ENCODE measurements around the gene TRIM43B.
"Not testable (repeated sequence)": the region's sequence is repeated elsewhere in the genome, so short reads cannot be mapped to it uniquely, and the experiment has no call there.

The TRIM43B gene

GRCh38 chr2:95442474-95443099 is 42.0 kb downstream of the TRIM43B start:
- not testable (repeated sequence) for H3K36me3 Mint-ChIP-seq (ENCODE audit: low read depth); H3K27ac Mint-ChIP-seq; DNase-seq; H3K27me3 Mint-ChIP-seq (ENCODE audit: low read depth, poor library complexity); H3K9me3 Mint-ChIP-seq; H3K4me3 Mint-ChIP-seq; H3K4me1 Mint-ChIP-seq

GRCh38 chr2:95435872-95436209 is 48.7 kb downstream of the TRIM43B start:
- not testable (repeated sequence) for H3K9me3 Mint-ChIP-seq; DNase-seq; H3K4me1 Mint-ChIP-seq; H3K27me3 Mint-ChIP-seq (ENCODE audit: low read depth, poor library complexity); H3K27ac Mint-ChIP-seq; H3K36me3 Mint-ChIP-seq (ENCODE audit: low read depth); H3K4me3 Mint-ChIP-seq

GRCh38 chr2:95435162-95435871 is 49.2 kb downstream of the TRIM43B start:
- H3K4me3 Mint-ChIP-seq; H3K27me3 Mint-ChIP-seq (ENCODE audit: low read depth, poor library complexity); H3K4me1 Mint-ChIP-seq; H3K27ac Mint-ChIP-seq; H3K9me3 Mint-ChIP-seq; H3K36me3 Mint-ChIP-seq (ENCODE audit: low read depth); DNase-seq: not testable (repeated sequence)

DNA sequence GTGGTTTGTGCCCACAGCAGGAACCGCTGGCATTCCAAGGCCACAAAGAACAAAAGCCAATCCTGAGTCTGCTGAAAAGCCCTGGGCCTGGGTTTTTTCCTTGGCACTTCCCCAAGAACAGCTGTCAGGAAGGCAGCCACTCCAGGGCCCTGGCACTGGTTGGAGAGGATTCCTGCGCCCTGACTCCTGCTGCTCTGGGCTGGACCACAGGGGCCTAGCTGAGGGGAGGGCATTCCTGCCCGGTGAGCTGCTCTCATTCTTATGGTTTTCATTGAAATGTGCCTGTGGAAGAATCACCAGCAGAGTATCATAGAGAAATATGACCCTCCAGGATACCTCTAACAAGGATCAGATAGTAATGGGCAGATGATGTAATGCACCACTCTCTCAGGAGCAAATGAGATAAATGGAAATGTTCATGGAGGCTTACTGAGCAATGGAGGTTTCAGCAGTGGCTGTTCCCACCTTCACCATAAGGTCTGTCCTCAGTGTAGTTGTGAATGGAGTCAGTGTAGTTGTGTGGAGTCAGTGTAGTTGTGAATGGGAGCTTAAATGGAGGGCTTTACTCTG is 50.0 kb downstream of the TRIM43B start:
- H3K27ac Mint-ChIP-seq; H3K27me3 Mint-ChIP-seq (ENCODE audit: low read depth, poor library complexity); H3K4me3 Mint-ChIP-seq; H3K9me3 Mint-ChIP-seq; H3K4me1 Mint-ChIP-seq; H3K36me3 Mint-ChIP-seq (ENCODE audit: low read depth); DNase-seq: not testable (repeated sequence)

DNA sequence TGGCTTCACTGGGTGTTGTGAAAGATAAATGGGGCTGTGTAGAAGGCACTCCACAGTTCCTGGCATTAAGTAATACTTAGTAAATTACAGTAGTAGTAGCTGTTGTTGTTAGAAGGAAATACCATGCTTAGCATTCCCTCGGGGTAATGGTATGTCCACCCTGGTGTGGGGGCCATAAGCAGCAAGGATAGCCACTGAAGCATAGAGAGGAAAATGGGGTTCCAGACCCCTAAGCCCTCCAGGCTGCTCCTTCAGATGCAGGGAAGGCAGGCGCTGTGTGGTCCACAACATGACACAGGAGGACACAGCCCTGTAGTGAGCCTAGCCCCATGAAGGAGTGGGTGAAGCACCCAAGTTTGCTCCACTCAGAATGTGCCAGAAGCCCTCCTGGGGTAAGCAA is 50.6 kb downstream of the TRIM43B start:
- H3K27me3 Mint-ChIP-seq (ENCODE audit: low read depth, poor library complexity); H3K4me1 Mint-ChIP-seq; H3K27ac Mint-ChIP-seq; H3K36me3 Mint-ChIP-seq (ENCODE audit: low read depth); H3K4me3 Mint-ChIP-seq; H3K9me3 Mint-ChIP-seq; DNase-seq: not testable (repeated sequence)

GRCh38 chr2:95433373-95433772 is 51.2 kb downstream of the TRIM43B start:
- H3K4me3 Mint-ChIP-seq; H3K27me3 Mint-ChIP-seq (ENCODE audit: low read depth, poor library complexity); H3K9me3 Mint-ChIP-seq; H3K36me3 Mint-ChIP-seq (ENCODE audit: low read depth); DNase-seq; H3K27ac Mint-ChIP-seq; H3K4me1 Mint-ChIP-seq: not testable (repeated sequence)

DNA sequence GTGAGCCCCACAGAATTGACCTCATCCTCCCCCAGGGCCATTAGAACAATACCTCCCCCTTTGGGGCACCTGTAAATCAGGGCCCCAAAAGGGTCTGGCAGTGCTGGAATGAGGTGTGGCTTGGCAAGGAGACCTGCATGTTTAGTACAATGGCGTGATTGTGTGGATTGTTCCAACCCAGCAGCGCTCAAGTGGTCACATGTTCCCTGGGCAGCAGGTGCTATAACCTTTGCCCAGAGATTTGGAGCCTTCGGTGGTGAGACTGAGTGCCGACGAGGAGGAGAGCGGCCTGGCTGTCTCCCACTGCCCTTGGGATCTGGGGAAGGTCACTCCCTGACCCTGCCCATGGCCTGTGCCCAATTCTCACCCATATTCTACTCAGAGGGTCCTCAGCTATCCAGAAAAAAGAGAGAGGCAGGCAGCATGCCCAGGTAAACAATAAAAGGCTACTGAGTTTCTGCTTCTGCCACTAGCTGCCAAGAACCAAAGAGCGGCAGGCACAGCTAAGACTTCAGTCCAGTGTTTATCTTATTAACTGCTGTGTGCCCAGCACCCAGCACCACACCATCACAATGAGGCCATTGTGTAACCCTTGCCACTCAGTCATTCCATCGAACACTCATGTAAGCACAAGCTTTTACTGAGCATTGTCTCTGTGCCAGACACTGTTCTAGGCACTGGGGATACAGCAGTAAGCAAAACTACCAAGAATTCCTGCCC is 54.6 kb downstream of the TRIM43B start:
- H3K9me3 Mint-ChIP-seq; H3K27ac Mint-ChIP-seq; H3K4me3 Mint-ChIP-seq; H3K4me1 Mint-ChIP-seq; H3K36me3 Mint-ChIP-seq (ENCODE audit: low read depth); DNase-seq; H3K27me3 Mint-ChIP-seq (ENCODE audit: low read depth, poor library complexity): not testable (repeated sequence)

GRCh38 chr2:95427196-95427867 is 57.2 kb downstream of the TRIM43B start:
- H3K27ac Mint-ChIP-seq; H3K27me3 Mint-ChIP-seq (ENCODE audit: low read depth, poor library complexity); H3K36me3 Mint-ChIP-seq (ENCODE audit: low read depth); H3K4me1 Mint-ChIP-seq; DNase-seq; H3K9me3 Mint-ChIP-seq; H3K4me3 Mint-ChIP-seq: not testable (repeated sequence)
